Adrenal gland (tissue), 12 donors: ENCODE measurements around the gene NKX2-2. TPM values are rescaled to one million over a fixed set of nuclear protein-coding genes. Genes with fewer than 3 reads are reported as not detected.

ENCODE experiments used
- DNase-seq, 7 donors: peaks; one replicate each; pipeline ENCODE4 v3.0.0-alpha.2; 2019 to 2020
- H3K27ac ChIP-seq, 5 donors: fragments of 200-600 bp; sonication (generic) in 4 of 5; 1 replicate in 3 of 5; 2 replicates in 2 of 5; pipeline versions ENCODE4 v1.5.1 to v1.8.0; 2016 to 2020; ENCODE audit warnings: mild to moderate bottlenecking in 1 of 5
- H3K27me3 ChIP-seq: fragments of 200-600 bp; 2 replicates; pipeline ENCODE4 v1.8.0; 2021
- H3K36me3 ChIP-seq, 2 donors: fragments of 200-600 bp; replicated peaks in 1 of 2; 1 replicate in 1 of 2; 2 replicates in 1 of 2; pipeline versions ENCODE4 v1.5.1 to v1.8.0; 2018 to 2022
- H3K4me1 ChIP-seq, 2 donors: fragments of 200-600 bp; replicated peaks in 1 of 2; 1 replicate in 1 of 2; 2 replicates in 1 of 2; pipeline versions ENCODE4 v1.5.1 to v1.8.0; 2018 to 2021
- H3K4me3 ChIP-seq, 4 donors: fragments of 200-600 bp; sonication (generic) in 3 of 4; one replicate each; pipeline ENCODE4 v1.5.1; 2016 to 2018
- H3K9me3 ChIP-seq, 3 donors: fragments of 200-600 bp; sonication (generic) in 1 of 3; replicated peaks in 1 of 3; 1 replicate in 2 of 3; 2 replicates in 1 of 3; pipeline versions ENCODE4 v1.5.1 to v1.8.0; 2016 to 2021
- CTCF ChIP-seq, 6 experiments: fragments of 450-650 bp in 4 of 6; fragments of 200-600 bp in 2 of 6; sonication (generic) in 1 of 6; IDR thresholded peaks; 1 replicate in 5 of 6; 2 replicates in 1 of 6; pipeline versions ENCODE4 v1.5.1 to v1.8.0; 2016 to 2021; ENCODE audit warnings: antibody characterized with exemption in 6 of 6, mild to moderate bottlenecking in 2 of 6, moderate library complexity in 1 of 6
- POLR2A ChIP-seq, 2 donors: fragments of 450-650 bp; IDR thresholded peaks; one replicate each; pipeline ENCODE4 v1.6.1; 2017; ENCODE audit warnings: antibody characterized with exemption in 2 of 2, mild to moderate bottlenecking in 2 of 2, moderate library complexity in 1 of 2
- WGBS, 4 donors: extraction: QIAGEN DNeasy Blood & Tissue Kit in 2 of 4; methylation state at CpG; one replicate each; pipeline versions ENCODE4 v1.1.5 to v1.1.7; 2013 to 2017; 5-methylcytosine and 5-hydroxymethylcytosine counted together
- intact Hi-C, 2 donors: fragments of 100-400 bp; cut with DNase I; formaldehyde crosslinking; loops; one replicate each; pipeline versions ENCODE4 v1.14.1 to v1.15.0; 2022 to 2023
- polyA plus RNA-seq, 3 donors: library from polyadenylated mRNA; stranded (reverse); fragments of 200-250 nt in 2 of 3; fragments of 350-450 nt in 1 of 3; fragmentation: Illumina TruSeq in 1 of 3; extraction: RNeasy Lipid Tissue Mini Kit (QIAGEN cat#74804) in 1 of 3; gene quantifications; one replicate each; pipeline ENCODE4 v1.2.3, GENCODE V29; 2013 to 2014
- total RNA-seq, 9 donors: library from RNA; depleted of rRNA in 4 of 9; stranded (reverse); fragments of >200 nt in 4 of 9; fragments of 120-200 nt in 1 of 9; fragmentation: NEBNext Ultra II Directional in 1 of 9; extraction: Animal tissue kit (Norgen Biotek cat#: 25700) in 1 of 9; gene quantifications; one replicate each; pipeline versions ENCODE4 v1.1.0 to v1.2.4, GENCODE V29; 2013 to 2023
- donor health status: healthy with polysubstance abuse.
- donor health status: Bipolar disorder and iron deficiency.
- donor health status: DM: yes; HTN: yes; CAD: no.
- donor health status: DM: no; HTN: no; CAD: no.
- donor health status: DM: no; HTN: no; CAD: no.
- donor health status: DM: yes; HTN: yes; CAD: no.

NKX2-2 gene
- total and polyA plus RNA-seq, 12 donors = not detected

GRCh38 chr20:21522481-21523280 lies 8.8 kb upstream of the NKX2-2 start:
- H3K9me3 ChIP-seq = no peaks in the 10 kb centered on the region
- H3K27ac ChIP-seq = no peak overlapping the region
- H3K36me3 ChIP-seq = no peaks in the 10 kb centered on the region
- DNase-seq = no peak
- H3K4me1 ChIP-seq = no peaks in the 10 kb centered on the region
- peaks cover 63% of the 10 kb centered on the region for H3K27me3 ChIP-seq
- no peak for TF ChIP-seq POLR2A (IDR thresholded peaks at IDR 0.05)
- intact Hi-C loops = loop anchor here in 1 of 2 donors (10.0 kb wide), 1 partner anchor 92 kb away; no protein-coding TSS in a partner anchor
- no peak overlapping the region for H3K4me3 ChIP-seq
- 1 to 2% (median 1%) methylated on average over 21 to 86 of the region's 86 CpGs for WGBS, 4 donors

- Histone ChIP-seq H3K4me3 (no peak overlapping the region), H3K4me1 (no peaks in the 10 kb centered on the region), H3K27me3 (peaks cover 71% of the 10 kb centered on the region), H3K27ac (no peak overlapping the region), H3K9me3 (no peaks in the 10 kb centered on the region), H3K36me3 (no peaks in the 10 kb centered on the region)
- intact Hi-C loops = loop anchor here in 1 of 2 donors (10.0 kb wide), 1 partner anchor 93 kb away; no protein-coding TSS in a partner anchor
- 0 to 8% (median 1%) methylated on average over 2 to 104 of the region's 104 CpGs for WGBS, 4 donors
- TF ChIP-seq POLR2A (IDR thresholded peaks at IDR 0.05) (no peak), CTCF (IDR thresholded peaks at IDR 0.05) (no peak)
- peak in 1 of 7 donors; percentile 28 for DNase-seq
These were observed 8.0 kb upstream of the NKX2-2 start for GRCh38 chr20:21521596-21522480.

- Histone ChIP-seq H3K27ac (no peak overlapping the region), H3K4me1 (no peaks in the 10 kb centered on the region), H3K9me3 (no peaks in the 10 kb centered on the region), H3K36me3 (no peaks in the 10 kb centered on the region), H3K27me3 (peaks cover 80% of the 10 kb centered on the region), H3K4me3 (no peak overlapping the region)
- DNase-seq = peak in 1 of 7 donors; percentile 15
- intact Hi-C loops = loop anchor here in 1 of 2 donors (10.0 kb wide), 1 partner anchor 94 kb away; no protein-coding TSS in a partner anchor
- TF ChIP-seq CTCF (IDR thresholded peaks at IDR 0.05) (no peak), POLR2A (IDR thresholded peaks at IDR 0.05) (no peak)
- WGBS, 4 donors = 1 to 4% (median 3%) methylated on average over 48 to 53 of the region's 53 CpGs
These were observed 7.1 kb upstream of the NKX2-2 start for GRCh38 chr20:21520702-21521595.

GRCh38 chr20:21519136-21519584 lies 5.3 kb upstream of the NKX2-2 start:
- H3K36me3 ChIP-seq = no peaks in the 10 kb centered on the region
- no peak for DNase-seq
- peaks cover 2 to 8% of the 10 kb centered on the region in 2 donors for H3K4me1 ChIP-seq
- peaks cover 91% of the 10 kb centered on the region for H3K27me3 ChIP-seq
- no peak overlapping the region for H3K27ac ChIP-seq
- intact Hi-C loops = no loop called here
- no peaks in the 10 kb centered on the region for H3K9me3 ChIP-seq
- no peak overlapping the region for H3K4me3 ChIP-seq
- 3 to 5% (median 4%) methylated on average over 14 of the region's 14 CpGs for WGBS, 4 donors
- no peak for TF ChIP-seq POLR2A (IDR thresholded peaks at IDR 0.05)
- TF ChIP-seq CTCF (IDR thresholded peaks at IDR 0.05) = no peak
